DOHH2 (cell line): ENCODE results near the gene LRRC7.

ENCODE experiments used
- CTCF ChIP-seq: fragments of 200-600 bp; sonication (generic); IDR thresholded peaks from one replicate; pipeline ENCODE4 v1.5.1; 2014; ENCODE audit warnings: antibody characterized with exemption, mild to moderate bottlenecking, low read depth, low read length; ENCODE audit not compliant: poor library complexity, severe bottlenecking
- EZH2phosphoT487 ChIP-seq: fragments of 200-600 bp; sonication (generic); IDR thresholded peaks from 2 replicates; pipeline ENCODE4 v1.6.1; 2017; ENCODE audit warnings: borderline replicate concordance, mild to moderate bottlenecking, antibody characterized with exemption, low read length, moderate library complexity, mixed read lengths

- TF ChIP-seq CTCF (no peak), EZH2phosphoT487 (no peak)
Measured at GRCh38 chr1:70101231-70101630, 533.5 kb downstream of the LRRC7 start.
